GM23338 (cell line): ENCODE measurements around the gene SLC4A4. TPM values are rescaled to one million over a fixed set of nuclear protein-coding genes. Genes with fewer than 3 reads are reported as not detected.

Source experiments
- ATAC-seq: fragments of 200-7000 bp; cut with Tn5 transposase; 3 replicates; pipeline ENCODE4 v1.9.1; 2020
- DNase-seq: peaks from one replicate; pipeline ENCODE4 v3.0.0-alpha.2; 2015; ENCODE audit warnings: low spot score
- H2AFZ ChIP-seq: fragments of 200-600 bp; sonication (generic); 2 replicates; pipeline ENCODE4 v1.8.0; 2016; ENCODE audit warnings: antibody characterized with exemption, mild to moderate bottlenecking, moderate library complexity
- H3F3A ChIP-seq: fragments of 200-600 bp; sonication (generic); replicated peaks from 2 replicates; pipeline ENCODE4 v1.8.0; 2017; ENCODE audit warnings: antibody characterized with exemption, mixed run types, low read depth
- H3K27ac ChIP-seq: fragments of 200-600 bp; sonication (generic); 2 replicates; pipeline ENCODE4 v1.6.1; 2016; ENCODE audit warnings: low read depth
- H3K27me3 ChIP-seq: fragments of 200-600 bp; sonication (generic); 2 replicates; pipeline ENCODE4 v1.8.0; 2016; ENCODE audit warnings: mild to moderate bottlenecking, mixed run types, moderate library complexity; ENCODE audit not compliant: insufficient read depth
- H3K36me3 ChIP-seq: fragments of 200-600 bp; sonication (generic); 2 replicates; pipeline ENCODE4 v1.8.0; 2016; ENCODE audit warnings: mild to moderate bottlenecking; ENCODE audit not compliant: insufficient read depth
- H3K4me1 ChIP-seq: fragments of 200-600 bp; sonication (generic); 2 replicates; pipeline ENCODE4 v1.8.0; 2016; ENCODE audit warnings: mild to moderate bottlenecking, moderate library complexity; ENCODE audit not compliant: insufficient read depth
- H3K4me2 ChIP-seq: fragments of 200-600 bp; sonication (generic); 2 replicates; pipeline ENCODE4 v1.7.1; 2017; ENCODE audit warnings: mixed run types
- H3K4me3 ChIP-seq: fragments of 200-600 bp; sonication (generic); 2 replicates; pipeline ENCODE4 v1.6.1; 2016; ENCODE audit warnings: mixed run types
- H3K79me2 ChIP-seq: fragments of 200-600 bp; sonication (generic); replicated peaks from 2 replicates; pipeline ENCODE4 v1.8.0; 2017; ENCODE audit warnings: mild to moderate bottlenecking; ENCODE audit not compliant: insufficient read depth
- H3K9me2 ChIP-seq: fragments of 200-600 bp; sonication (generic); 2 replicates; pipeline ENCODE4 v1.8.0; 2017; ENCODE audit not compliant: insufficient read depth
- H4K20me1 ChIP-seq: fragments of 200-600 bp; sonication (generic); replicated peaks from 2 replicates; pipeline ENCODE4 v1.8.0; 2017; ENCODE audit warnings: mild to moderate bottlenecking; ENCODE audit not compliant: insufficient read depth
- H3K27ac Mint-ChIP-seq: 2 replicates; pipeline ENCODE4 v1.8.0; 2020; ENCODE audit warnings: inconsistent platforms, mild to moderate bottlenecking, moderate library complexity, mixed read lengths
- H3K27me3 Mint-ChIP-seq: 3 replicates; pipeline ENCODE4 v1.8.0; 2022; ENCODE audit warnings: low read depth, mild to moderate bottlenecking, moderate library complexity, mixed read lengths, inconsistent platforms; ENCODE audit not compliant: insufficient read depth, poor library complexity
- H3K36me3 Mint-ChIP-seq: 3 replicates; pipeline ENCODE4 v1.8.0; 2021; ENCODE audit warnings: low read depth, mild to moderate bottlenecking, inconsistent platforms, moderate library complexity, mixed read lengths
- H3K4me1 Mint-ChIP-seq: 3 replicates; pipeline ENCODE4 v1.8.0; 2020; ENCODE audit warnings: mild to moderate bottlenecking, inconsistent platforms, mixed read lengths
- H3K4me3 Mint-ChIP-seq: 3 replicates; pipeline ENCODE4 v1.8.0; 2021; ENCODE audit warnings: moderate library complexity, mild to moderate bottlenecking, inconsistent platforms, mixed read lengths
- H3K9me3 Mint-ChIP-seq: 3 replicates; pipeline ENCODE4 v1.8.0; 2020; ENCODE audit warnings: moderate library complexity, mild to moderate bottlenecking, inconsistent platforms, mixed read lengths
- CREB1 ChIP-seq: fragments of 250-450 bp; sonication (Bioruptor Pico); IDR thresholded peaks from 2 replicates; pipeline ENCODE4 v1.5.0; 2020; ENCODE audit warnings: low read depth, mild to moderate bottlenecking, moderate library complexity
- CTCF ChIP-seq, 2 experiments: fragments of 200-600 bp in 1 of 2; sonication (generic) in 1 of 2; conservative IDR thresholded peaks; 2 replicates each; pipeline versions ENCODE4 v1.5.1 to v1.6.1; 2016 to 2017; ENCODE audit warnings: antibody characterized with exemption in 2 of 2, low read depth in 2 of 2, mild to moderate bottlenecking in 2 of 2, moderate library complexity in 1 of 2
- ETS1 ChIP-seq: IDR thresholded peaks from 2 replicates; pipeline ENCODE4 v1.6.1; 2016; ENCODE audit warnings: antibody characterized with exemption
- EZH2 ChIP-seq: fragments of 200-600 bp; sonication (generic); IDR thresholded peaks from one replicate; pipeline ENCODE4 v1.8.0; 2017; ENCODE audit warnings: antibody characterized with exemption, mild to moderate bottlenecking, low read depth; ENCODE audit not compliant: unreplicated experiment
- EZH2phosphoT487 ChIP-seq: fragments of 200-600 bp; sonication (generic); IDR thresholded peaks from one replicate; pipeline ENCODE4 v1.8.1; 2018; ENCODE audit warnings: antibody characterized with exemption; ENCODE audit not compliant: unreplicated experiment
- JUNB ChIP-seq: IDR thresholded peaks from one replicate; pipeline ENCODE4 v1.6.1; 2016; ENCODE audit warnings: antibody characterized with exemption; ENCODE audit not compliant: unreplicated experiment
- NANOG ChIP-seq: IDR thresholded peaks from 2 replicates; pipeline ENCODE4 v1.6.1; 2016; ENCODE audit warnings: antibody characterized with exemption, borderline replicate concordance
- POLR2AphosphoS5 ChIP-seq: IDR thresholded peaks from 2 replicates; pipeline ENCODE4 v1.6.1; 2016; ENCODE audit warnings: antibody characterized with exemption, low read depth
- REST ChIP-seq: IDR thresholded peaks from one replicate; pipeline ENCODE4 v1.6.1; 2018; ENCODE audit warnings: antibody characterized with exemption; ENCODE audit not compliant: unreplicated experiment
- STAT1 ChIP-seq: IDR thresholded peaks from one replicate; pipeline ENCODE4 v1.6.1; 2016; ENCODE audit warnings: antibody characterized with exemption; ENCODE audit not compliant: unreplicated experiment
- ZNF114 ChIP-seq: fragments of 250-450 bp; sonication (Bioruptor Pico); IDR thresholded peaks from 2 replicates; pipeline ENCODE4 v1.5.0; 2020; ENCODE audit warnings: mild to moderate bottlenecking, moderate library complexity
- ZNF331 ChIP-seq: fragments of 250-450 bp; sonication (Bioruptor Pico); IDR thresholded peaks from 2 replicates; pipeline ENCODE4 v1.5.0; 2020; ENCODE audit warnings: low read depth, mild to moderate bottlenecking, moderate library complexity
- ZNF462 ChIP-seq: fragments of 250-450 bp; sonication (Bioruptor Pico); IDR thresholded peaks from 2 replicates; pipeline ENCODE4 v1.5.0; 2020; ENCODE audit warnings: mild to moderate bottlenecking, moderate library complexity
- polyA plus RNA-seq: library from polyadenylated mRNA; unstranded; fragments of >200 nt; fragmentation: Nextera tagmentation; extraction: Ambion mirVana; gene quantifications from 2 replicates; pipeline ENCODE4 v1.2.1, GENCODE V29; 2016
- total RNA-seq: library from RNA; depleted of rRNA; stranded (reverse); fragments of >200 nt; shearing (Covaris generic); gene quantifications from 2 replicates; pipeline ENCODE4 v1.2.3, GENCODE V29; 2014

The SLC4A4 gene
- total and polyA plus RNA-seq, 2 experiments from 2014 or later: 1.0 to 1.5 TPM

DNA sequence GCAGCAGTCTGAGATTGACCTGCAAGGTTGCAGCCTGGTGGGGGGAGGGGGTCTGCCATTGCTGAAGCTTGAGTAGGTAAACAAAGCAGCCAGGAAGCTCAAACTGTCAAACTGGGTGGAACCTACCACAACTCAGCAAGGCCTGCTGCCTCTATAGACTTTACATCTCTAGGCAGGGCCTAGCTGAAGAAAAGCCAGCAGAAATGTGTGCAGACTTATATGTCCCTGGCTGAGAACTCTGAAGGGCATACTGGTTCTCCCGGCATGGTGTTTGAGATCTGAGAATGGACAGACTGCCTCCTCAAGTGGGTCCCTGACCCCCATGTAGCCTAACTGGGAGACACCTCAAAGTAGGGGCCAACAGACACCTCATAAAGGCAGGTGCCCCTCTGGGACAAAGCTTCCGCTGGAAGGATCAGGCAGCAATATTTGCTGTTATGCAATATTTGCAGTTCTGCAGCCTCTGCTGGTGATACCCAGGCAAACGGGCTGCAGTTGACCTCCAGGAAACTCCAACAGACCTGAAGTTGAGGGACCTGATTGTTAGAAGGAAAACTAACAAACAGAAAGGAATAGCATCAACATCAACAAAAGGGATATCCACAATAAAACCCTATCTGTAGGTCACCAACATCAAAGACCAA is 277.5 kb downstream of the SLC4A4 start:
- H3K27ac Mint-ChIP-seq: no peak overlapping the region
- no peak for DNase-seq
- peaks cover 8% of the 10 kb centered on the region for H3K36me3 Mint-ChIP-seq

More for the DNA sequence above, 277.5 kb downstream of the SLC4A4 start:
- no peaks in the 10 kb centered on the region for H4K20me1 ChIP-seq
- no peak overlapping the region for H3K27ac ChIP-seq
- H3K79me2 ChIP-seq: no peaks in the 10 kb centered on the region
- TF ChIP-seq CREB1 (CRISPR knock-in tag) (no peak), JUNB (no peak), ZNF462 (no peak), EZH2phosphoT487 (no peak), STAT1 (no peak), ZNF331 (CRISPR knock-in tag) (no peak), NANOG (no peak), EZH2 (no peak), POLR2AphosphoS5 (no peak), ETS1 (no peak), REST (no peak), CTCF (conservative IDR thresholded peaks at IDR 0.05; ENCODE audit: low read depth in 2 of 2) (no peak), ZNF114 (no peak)
- Mint-ChIP-seq H3K27me3 (peaks cover 3% of the 10 kb centered on the region), H3K4me3 (no peak overlapping the region), H3K9me3 (peaks cover 20% of the 10 kb centered on the region), H3K4me1 (peaks cover 4% of the 10 kb centered on the region)
- H3K9me2 ChIP-seq: peaks cover 12% of the 10 kb centered on the region
- H3K4me2 ChIP-seq: no peak overlapping the region
- no peak overlapping the region for H2AFZ ChIP-seq
- no peaks in the 10 kb centered on the region for H3K36me3 ChIP-seq
- H3K4me3 ChIP-seq: no peak overlapping the region
- no peak for ATAC-seq
- H3K27me3 ChIP-seq: no peaks in the 10 kb centered on the region
- H3K4me1 ChIP-seq: no peaks in the 10 kb centered on the region
- H3F3A ChIP-seq: no peaks in the 10 kb centered on the region
